GM18951 (cell line): ENCODE results near the gene OBSL1.

Source experiments
- POLR2A ChIP-seq: IDR thresholded peaks from 4 replicates; pipeline ENCODE4 v1.6.1; 2011; ENCODE audit warnings: mild to moderate bottlenecking; ENCODE audit not compliant: insufficient read length, insufficient read depth; ENCODE audit errors: extremely low read depth
- in situ Hi-C: fragments of 300-500 bp; cut with MboI; formaldehyde crosslinking; loops from one replicate; pipeline ENCODE4 v1.12.0; 2022; ENCODE audit warnings: low sequenced_read_pairs, mixed read lengths, inconsistent platforms; ENCODE audit not compliant: unreplicated experiment

OBSL1 gene

DNA sequence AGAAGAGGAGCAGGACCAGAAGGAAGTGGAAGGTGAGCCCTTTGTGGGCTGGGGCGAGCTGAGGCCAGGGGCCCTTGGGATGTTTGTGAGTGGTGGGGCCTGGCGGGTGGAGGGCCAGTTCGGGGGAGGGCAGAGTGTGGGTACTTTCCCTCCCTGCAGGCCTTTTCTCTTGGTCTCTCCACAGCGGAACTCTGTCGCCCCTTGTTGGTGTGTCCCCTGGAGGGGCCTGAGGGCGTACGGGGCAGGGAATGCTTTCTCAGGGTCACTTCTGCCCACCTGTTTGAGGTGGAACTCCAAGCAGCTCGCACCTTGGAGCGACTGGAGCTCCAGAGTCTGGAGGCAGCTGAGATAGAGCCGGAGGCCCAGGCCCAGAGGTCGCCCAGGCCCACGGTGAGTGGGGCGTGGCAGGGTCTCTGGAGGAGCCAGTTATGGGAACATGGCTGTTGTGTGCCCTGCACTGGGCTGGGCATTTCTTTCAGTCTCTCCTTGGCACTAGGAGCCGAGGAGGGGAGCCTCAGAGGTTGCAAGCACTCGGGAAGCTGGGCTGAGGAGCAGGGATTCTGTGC is 37.1 kb upstream of the OBSL1 start:
- TF ChIP-seq POLR2A: no peak
- in situ Hi-C loops: no loop called here

DNA sequence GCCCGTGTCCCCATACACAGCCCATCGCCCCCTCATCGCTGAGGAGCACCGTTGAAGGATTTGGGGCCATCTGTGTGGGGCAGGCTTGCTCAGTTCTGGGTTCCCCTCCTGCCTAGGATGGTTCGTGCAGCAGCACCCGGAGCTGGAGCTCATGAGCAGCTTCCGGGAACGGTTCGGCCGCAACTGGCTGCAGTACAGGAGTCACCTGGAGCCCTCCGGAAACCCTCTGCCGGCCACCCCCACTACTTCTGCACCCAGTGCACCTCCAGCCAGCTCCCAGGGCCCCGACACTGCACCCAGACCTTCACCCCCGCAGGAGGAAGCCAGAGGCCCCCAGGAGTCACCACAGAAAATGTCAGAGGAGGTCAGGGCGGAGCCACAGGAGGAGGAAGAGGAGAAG is 36.6 kb upstream of the OBSL1 start:
- in situ Hi-C loops: no loop called here
- no peak for TF ChIP-seq POLR2A

DNA sequence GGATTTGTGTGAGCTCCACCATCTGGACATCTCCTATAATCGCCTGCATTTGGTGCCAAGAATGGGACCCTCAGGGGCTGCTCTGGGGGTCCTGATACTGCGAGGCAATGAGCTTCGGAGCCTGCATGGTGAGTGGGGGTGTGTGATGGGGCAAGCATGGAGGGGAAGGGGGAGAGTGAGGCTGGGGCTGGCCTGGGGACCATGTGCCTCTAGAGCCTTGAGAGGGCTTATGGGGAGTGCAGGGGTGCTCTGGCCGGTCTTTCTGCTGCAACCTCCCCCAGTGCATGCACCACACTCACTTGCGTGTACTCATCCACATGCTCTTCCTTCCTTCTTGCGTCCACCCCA is 34.2 kb upstream of the OBSL1 start:
- in situ Hi-C loops: no loop called here
- no peak for TF ChIP-seq POLR2A

DNA sequence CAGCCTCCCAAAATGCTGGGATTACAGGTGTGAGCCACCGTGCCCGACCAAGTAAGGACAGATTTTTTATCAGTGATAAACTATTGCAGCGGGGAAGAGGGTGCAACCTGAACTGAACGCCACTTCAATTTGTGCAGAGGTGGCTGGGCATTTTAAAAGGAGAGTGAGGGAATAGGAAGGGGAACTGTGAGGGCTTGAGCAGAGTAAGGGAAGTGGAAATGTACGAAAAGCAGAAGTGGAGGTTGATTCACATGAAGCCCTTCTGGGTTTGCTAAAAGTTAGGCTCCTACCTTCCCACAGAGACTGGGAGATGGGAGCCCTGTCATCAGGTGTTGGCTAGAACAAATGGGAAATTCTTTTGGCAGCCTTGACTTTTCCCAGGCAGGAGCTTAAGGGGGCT is 32.4 kb upstream of the OBSL1 start:
- TF ChIP-seq POLR2A: no peak
- in situ Hi-C loops: no loop called here

DNA sequence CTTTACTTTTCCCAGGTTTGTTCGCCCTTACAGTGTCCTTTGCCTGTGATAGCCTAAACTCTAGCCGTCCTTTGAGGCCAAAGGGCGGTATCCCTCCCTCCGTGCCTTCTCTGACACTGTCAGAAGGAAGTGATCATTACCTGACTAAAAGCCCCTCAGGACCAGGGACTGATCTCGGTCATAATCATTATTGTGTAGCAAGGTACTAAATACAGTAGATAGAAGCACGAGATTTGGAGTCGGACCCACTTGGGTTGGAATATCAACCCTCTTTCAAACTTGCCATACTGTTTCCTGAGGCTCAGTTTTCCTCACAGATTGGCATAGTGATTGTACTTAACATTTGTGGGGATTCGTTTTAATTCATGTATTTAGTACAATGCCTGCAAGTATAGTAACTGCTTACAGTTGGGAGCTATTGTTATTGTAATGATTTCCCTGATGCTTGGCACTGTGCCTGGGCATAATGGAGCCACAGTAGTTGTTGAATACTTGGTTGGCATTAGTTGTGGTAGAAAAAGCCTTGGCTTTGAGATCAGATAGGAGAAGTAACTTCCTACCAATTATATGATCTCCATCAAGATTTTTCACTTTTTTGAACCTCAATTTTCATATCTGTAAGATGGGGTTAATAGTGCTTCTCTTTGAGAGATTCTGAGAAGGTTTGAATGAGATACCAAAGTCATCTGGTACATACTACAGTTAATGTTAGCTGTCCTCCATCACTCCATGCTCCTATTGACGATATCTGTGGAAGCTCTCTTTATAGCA is 27.2 kb upstream of the OBSL1 start:
- TF ChIP-seq POLR2A: peak; percentile 5
- in situ Hi-C loops: no loop called here

DNA sequence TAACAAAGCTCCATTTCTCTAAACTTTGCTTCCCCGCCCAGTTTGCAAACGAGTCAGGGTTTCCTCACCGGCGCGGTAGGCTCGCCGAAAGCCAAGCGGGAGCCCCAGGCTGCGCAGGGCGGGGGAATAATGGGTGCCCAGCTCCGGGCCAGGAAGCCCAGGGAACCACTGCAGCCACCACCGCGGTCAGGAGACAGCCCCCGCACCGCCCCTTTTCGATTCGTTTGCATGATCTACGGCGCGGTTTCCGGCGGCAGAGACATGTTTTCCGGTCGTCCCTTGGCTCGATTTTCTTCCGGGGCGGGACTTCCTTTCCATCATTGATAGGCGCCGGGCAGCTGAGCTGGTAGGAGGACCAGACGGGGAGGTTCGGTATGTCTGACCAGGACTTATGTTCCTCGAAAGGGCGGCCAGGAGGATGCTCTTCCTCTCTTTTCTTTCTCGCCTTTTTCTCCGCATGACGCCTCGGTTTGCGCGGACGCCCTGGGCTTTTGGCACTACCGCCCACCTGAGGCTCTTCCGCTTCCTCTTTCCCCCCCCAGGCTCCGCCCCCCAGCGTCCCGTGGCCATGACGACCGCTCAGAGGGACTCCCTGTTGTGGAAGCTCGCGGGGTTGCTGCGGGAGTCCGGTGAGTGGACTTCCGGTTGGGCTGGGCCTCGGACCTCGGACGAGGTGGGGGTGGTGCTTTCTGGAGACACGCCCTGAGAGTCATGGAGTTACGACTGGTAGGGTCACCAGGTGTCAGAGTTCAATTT is 26.4 kb upstream of the OBSL1 start, which contains the start of gene STK11IP:
Gene STK11IP (plus strand): TSS at position 306 of the 756 bp plus-strand sequence. CDS start 263 bp downstream, at position 569.
- in situ Hi-C loops: no loop called here
- TF ChIP-seq POLR2A: peak; percentile 97

DNA sequence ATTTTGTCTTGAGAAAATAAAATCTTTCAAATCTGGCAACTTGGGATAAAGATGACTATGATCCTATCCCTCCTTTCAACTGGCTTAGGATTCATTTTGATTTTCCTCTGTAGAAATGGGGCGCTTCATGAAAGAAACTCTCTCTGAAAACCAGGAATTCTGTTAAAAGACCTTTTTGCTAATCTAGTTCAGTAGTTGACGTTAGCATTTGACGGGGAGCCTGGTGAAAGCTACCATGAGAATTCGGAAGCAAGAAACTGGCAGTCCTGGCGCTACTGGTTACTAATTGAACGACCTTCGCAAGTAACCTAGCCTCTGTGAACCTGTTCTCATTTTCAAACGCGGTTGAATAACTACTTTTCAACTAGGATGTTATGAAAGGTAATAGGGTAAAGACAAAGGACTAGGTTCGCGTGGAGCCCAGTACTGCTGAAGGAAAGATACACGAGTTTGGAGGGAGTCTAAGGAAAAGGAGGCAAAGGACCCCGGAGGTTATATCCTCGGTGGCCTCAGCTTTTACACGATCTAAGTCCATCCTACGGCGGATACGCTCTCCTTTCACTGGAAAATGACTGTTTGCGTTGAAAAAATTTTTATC is 25.7 kb upstream of the OBSL1 start:
- no peak for TF ChIP-seq POLR2A

DNA sequence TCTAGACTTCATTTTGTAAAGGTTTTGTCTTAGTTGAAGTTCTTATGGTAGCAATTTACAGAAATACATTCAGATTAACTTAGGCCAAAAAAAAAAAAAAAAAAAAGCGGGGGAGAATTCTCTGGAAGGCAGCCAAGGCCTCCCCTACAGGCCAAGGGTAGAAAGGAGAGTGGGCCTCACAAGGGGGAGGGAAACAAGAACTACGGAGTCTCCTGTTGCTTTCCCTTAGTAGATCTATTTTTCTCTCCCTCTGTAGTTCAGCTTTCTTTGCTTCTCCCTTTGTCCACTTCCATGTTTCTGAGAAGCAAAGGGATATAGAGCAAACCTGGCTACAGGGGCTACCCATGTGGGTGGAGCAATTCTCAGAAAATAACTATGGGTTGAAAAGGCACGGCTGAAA is 23.9 kb upstream of the OBSL1 start:
- TF ChIP-seq POLR2A: no peak

More for the DNA sequence above, 25.7 kb upstream of the OBSL1 start:
- in situ Hi-C loops: no loop called here

DNA sequence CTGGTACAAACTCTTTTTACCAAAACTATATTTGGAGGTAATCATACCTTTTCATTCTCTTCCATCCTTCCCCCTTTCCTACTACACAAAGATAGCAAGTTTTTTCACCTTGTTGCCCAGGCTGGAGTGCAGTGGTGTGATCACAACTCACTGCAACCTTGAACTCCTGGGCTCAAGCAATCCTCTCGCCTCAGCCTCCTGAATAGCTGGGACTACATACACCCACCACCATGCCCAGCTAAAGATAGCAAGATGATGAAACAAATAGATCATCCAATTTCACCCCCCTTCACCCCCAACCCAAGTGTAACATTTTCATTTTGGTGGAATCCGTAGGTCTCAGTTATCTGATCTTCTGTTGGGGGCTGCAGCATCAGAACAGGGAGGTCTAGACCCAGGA is 21.8 kb upstream of the OBSL1 start:
- in situ Hi-C loops: no loop called here

More for the DNA sequence above, 23.9 kb upstream of the OBSL1 start:
- in situ Hi-C loops: no loop called here

DNA sequence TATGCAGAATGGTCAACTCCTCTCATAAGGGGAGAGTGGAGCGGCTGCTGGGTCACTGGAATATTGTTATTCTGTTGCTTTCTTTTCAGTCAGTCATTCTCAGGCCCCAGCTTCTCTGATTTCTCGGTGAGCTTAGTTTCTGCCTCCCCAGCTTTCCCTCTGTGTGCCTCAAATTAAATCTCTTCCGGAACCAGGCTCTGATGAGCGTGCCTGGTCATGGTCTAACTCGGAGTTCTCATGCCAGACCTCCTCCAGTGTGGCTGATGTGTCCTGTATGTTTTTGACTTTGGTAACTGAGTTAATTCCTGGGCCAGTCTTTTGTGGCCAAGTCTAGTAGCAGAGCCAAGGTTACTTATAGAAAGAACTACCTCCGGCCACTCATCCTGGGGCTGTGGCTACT is 21.4 kb upstream of the OBSL1 start:
- TF ChIP-seq POLR2A: no peak
- in situ Hi-C loops: no loop called here

More for the DNA sequence above, 21.8 kb upstream of the OBSL1 start:
- TF ChIP-seq POLR2A: no peak

DNA sequence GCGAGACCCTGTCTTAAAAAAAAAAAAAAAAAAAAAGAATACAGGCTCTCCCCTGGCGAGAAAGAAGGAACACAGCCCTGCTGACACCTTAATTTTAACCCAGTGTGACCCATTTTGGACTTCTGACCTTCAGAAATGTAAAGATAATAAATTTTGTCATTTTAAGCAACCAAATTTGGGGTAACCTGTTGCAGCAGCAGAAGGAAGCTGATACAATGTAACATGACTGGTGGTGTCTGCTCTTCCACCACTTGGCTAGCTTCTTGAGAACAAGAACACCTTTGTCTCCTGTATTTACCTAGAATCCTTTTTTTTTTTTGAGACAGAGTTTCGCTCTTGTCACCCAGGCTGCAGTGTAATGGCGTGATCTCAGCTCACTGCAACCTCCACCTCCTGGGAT is 19.8 kb upstream of the OBSL1 start:
- no peak for TF ChIP-seq POLR2A
- in situ Hi-C loops: no loop called here

DNA sequence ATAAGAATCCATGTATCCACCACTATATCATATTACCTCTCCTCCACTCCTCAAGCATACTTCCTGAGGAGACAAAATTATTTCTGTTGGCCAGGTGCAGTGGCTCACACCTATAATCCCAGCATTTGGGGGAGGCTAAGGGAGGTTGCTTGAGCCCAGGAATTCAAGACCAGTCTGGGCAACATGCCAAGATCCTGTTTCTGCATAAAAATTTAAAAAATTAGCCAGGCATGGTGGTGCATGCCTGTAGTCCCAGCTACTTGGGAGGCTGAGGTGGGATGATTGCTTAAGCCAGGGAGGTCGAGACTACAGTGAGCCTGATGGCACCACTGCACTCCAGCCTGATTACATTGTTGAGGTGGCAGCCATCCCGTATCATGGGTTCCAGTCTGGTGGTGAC is 10.0 kb upstream of the OBSL1 start:
- in situ Hi-C loops: no loop called here
- no peak for TF ChIP-seq POLR2A
